Endodermal cell (in vitro differentiated cells): ENCODE measurements around the gene PTPRO. TPM values are rescaled to one million over a fixed set of nuclear protein-coding genes. Genes with fewer than 3 reads are reported as not detected.

Source experiments
- DNase-seq: peaks from one replicate; pipeline ENCODE4 v3.0.0-alpha.2; 2017
- H3K27ac ChIP-seq: 2 replicates; pipeline ENCODE4 v1.5.1; 2013; ENCODE audit warnings: mild to moderate bottlenecking, low read depth, low read length, moderate library complexity
- H3K27me3 ChIP-seq: 2 replicates; pipeline ENCODE4 v1.6.1; 2013; ENCODE audit warnings: mild to moderate bottlenecking, low read length, moderate library complexity; ENCODE audit not compliant: insufficient read depth, control insufficient read depth, poor library complexity, severe bottlenecking
- H3K36me3 ChIP-seq: 2 replicates; pipeline ENCODE4 v1.7.0; 2013; ENCODE audit warnings: mild to moderate bottlenecking, low read length, moderate library complexity; ENCODE audit not compliant: control insufficient read depth, insufficient read depth
- H3K4me1 ChIP-seq: one replicate; pipeline ENCODE4 v1.7.0; 2013; ENCODE audit warnings: low read length; ENCODE audit not compliant: control insufficient read depth, insufficient read depth
- H3K4me3 ChIP-seq: 2 replicates; pipeline ENCODE4 v1.5.1; 2013; ENCODE audit warnings: mild to moderate bottlenecking, low read length, moderate library complexity
- H3K9ac ChIP-seq: 2 replicates; pipeline ENCODE4 v1.6.1; 2013; ENCODE audit warnings: mild to moderate bottlenecking, low read length, moderate library complexity; ENCODE audit not compliant: poor library complexity, severe bottlenecking; ENCODE audit errors: extremely low read depth
- H3K9me3 ChIP-seq: 2 replicates; pipeline ENCODE4 v1.6.1; 2013; ENCODE audit warnings: mild to moderate bottlenecking, low read length, moderate library complexity; ENCODE audit not compliant: control insufficient read depth
- H3K27ac Mint-ChIP-seq: 2 replicates; pipeline ENCODE4 v1.8.0; 2020; ENCODE audit warnings: mixed read lengths
- H3K27me3 Mint-ChIP-seq: 2 replicates; pipeline ENCODE4 v1.8.0; 2021; ENCODE audit warnings: mild to moderate bottlenecking, mixed read lengths; ENCODE audit not compliant: insufficient read depth
- H3K36me3 Mint-ChIP-seq: 2 replicates; pipeline ENCODE4 v1.8.0; 2020; ENCODE audit warnings: low read depth, mixed read lengths
- H3K4me1 Mint-ChIP-seq: 2 replicates; pipeline ENCODE4 v1.8.0; 2020; ENCODE audit warnings: mixed read lengths
- H3K4me3 Mint-ChIP-seq: 2 replicates; pipeline ENCODE4 v1.8.0; 2020; ENCODE audit warnings: mild to moderate bottlenecking, moderate library complexity, mixed read lengths
- H3K9me3 Mint-ChIP-seq: 2 replicates; pipeline ENCODE4 v1.8.0; 2020; ENCODE audit warnings: mild to moderate bottlenecking, mixed read lengths
- WGBS, 2 experiments: methylation state at CpG; one replicate each; pipeline versions ENCODE4 v1.1.5 to v1.1.7; 2013; ENCODE audit warnings: missing lambda C conversion rate in 2 of 2, mixed read lengths in 1 of 2; ENCODE audit not compliant: insufficient coverage in 1 of 2, insufficient read length in 1 of 2; 5-methylcytosine and 5-hydroxymethylcytosine counted together
- total RNA-seq, 2 donors: library from RNA; stranded (reverse); fragmentation: NEBNext Ultra II Directional in 1 of 2; extraction: Animal tissue kit (Norgen Biotek cat#: 25700) in 1 of 2; gene quantifications; 2 replicates in 1 of 2; 3 replicates in 1 of 2; pipeline ENCODE4 v1.2.1, GENCODE V29; 2021
- TF ChIP-seq, protein P1 (sequence below): fragments of 200-600 bp; sonication (generic); conservative IDR thresholded peaks from 2 replicates; pipeline ENCODE4 v1.5.0; 2021; ENCODE audit warnings: antibody characterized with exemption, mild to moderate bottlenecking

PTPRO gene
- total RNA-seq, 2 donors from 2014 or later: 0.31 TPM; not detected in 1

DNA sequence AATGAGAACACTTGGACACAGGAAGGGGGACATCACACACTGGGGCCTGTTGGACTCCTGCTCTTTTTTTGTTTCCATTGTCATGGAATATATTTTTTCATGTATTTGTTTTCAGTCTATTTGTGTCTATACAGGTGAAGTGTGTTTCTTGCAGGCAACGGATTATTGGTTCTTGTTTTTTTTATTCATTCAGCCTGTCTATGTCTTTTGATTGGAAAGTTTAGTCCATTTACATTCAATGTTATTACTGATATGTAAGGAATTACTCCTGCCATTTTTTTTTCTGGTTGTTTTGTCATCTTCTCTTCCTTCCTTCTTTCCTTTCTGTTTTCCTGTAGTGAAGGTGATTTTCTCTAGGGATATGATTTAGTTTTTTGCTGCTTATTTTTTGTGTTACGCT, 18.0 kb upstream of the PTPRO start:
- H3K27ac Mint-ChIP-seq: no peak overlapping the region

DNA sequence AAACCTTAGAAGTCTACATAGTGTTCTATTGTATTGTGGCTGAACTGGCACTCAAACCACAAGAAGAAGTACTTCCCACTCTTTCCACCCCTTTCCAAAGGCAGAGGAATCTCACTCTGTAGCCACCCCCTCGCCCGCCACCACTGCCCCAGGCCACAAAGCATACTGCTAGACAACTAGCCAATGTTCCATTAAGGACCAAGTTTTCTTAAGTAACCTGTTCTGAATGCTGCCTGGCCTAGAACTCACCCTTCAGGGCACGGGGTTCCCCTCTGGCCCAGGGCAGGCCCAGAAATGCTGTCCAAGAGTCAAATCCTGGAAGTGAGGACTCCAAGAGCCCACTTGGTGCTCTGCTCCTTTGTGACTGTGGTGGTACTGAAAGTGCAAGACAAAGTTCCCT, 15.7 kb upstream of the PTPRO start:
- 40 to 81% methylated on average over 1 to 3 of the region's 3 CpGs for WGBS, 2 experiments
- H3K9me3 Mint-ChIP-seq: peaks cover 12% of the 10 kb centered on the region
- Histone ChIP-seq H3K27me3 (peaks cover 12% of the 10 kb centered on the region), H3K36me3 (no peaks in the 10 kb centered on the region), H3K9me3 (no peaks in the 10 kb centered on the region), H3K27ac (no peak overlapping the region), H3K4me1 (no peaks in the 10 kb centered on the region), H3K4me3 (no peak overlapping the region), H3K9ac (no peak overlapping the region)
- TF ChIP-seq, protein P1, sequence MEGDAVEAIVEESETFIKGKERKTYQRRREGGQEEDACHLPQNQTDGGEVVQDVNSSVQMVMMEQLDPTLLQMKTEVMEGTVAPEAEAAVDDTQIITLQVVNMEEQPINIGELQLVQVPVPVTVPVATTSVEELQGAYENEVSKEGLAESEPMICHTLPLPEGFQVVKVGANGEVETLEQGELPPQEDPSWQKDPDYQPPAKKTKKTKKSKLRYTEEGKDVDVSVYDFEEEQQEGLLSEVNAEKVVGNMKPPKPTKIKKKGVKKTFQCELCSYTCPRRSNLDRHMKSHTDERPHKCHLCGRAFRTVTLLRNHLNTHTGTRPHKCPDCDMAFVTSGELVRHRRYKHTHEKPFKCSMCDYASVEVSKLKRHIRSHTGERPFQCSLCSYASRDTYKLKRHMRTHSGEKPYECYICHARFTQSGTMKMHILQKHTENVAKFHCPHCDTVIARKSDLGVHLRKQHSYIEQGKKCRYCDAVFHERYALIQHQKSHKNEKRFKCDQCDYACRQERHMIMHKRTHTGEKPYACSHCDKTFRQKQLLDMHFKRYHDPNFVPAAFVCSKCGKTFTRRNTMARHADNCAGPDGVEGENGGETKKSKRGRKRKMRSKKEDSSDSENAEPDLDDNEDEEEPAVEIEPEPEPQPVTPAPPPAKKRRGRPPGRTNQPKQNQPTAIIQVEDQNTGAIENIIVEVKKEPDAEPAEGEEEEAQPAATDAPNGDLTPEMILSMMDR: no peak
- no peaks in the 10 kb centered on the region for H3K36me3 Mint-ChIP-seq
- H3K27me3 Mint-ChIP-seq: peaks cover 4% of the 10 kb centered on the region
- no peaks in the 10 kb centered on the region for H3K4me1 Mint-ChIP-seq
- no peak for DNase-seq
- H3K4me3 Mint-ChIP-seq: no peak overlapping the region
- no peak overlapping the region for H3K27ac Mint-ChIP-seq

More for the DNA sequence above, 18.0 kb upstream of the PTPRO start:
- DNase-seq: no peak
- Histone ChIP-seq H3K4me1 (no peaks in the 10 kb centered on the region), H3K27ac (no peak overlapping the region), H3K4me3 (no peak overlapping the region), H3K9ac (no peak overlapping the region), H3K36me3 (no peaks in the 10 kb centered on the region), H3K9me3 (no peaks in the 10 kb centered on the region), H3K27me3 (no peaks in the 10 kb centered on the region)
- TF ChIP-seq, protein P1: no peak
- Mint-ChIP-seq H3K27me3 (no peaks in the 10 kb centered on the region), H3K9me3 (peaks cover 34% of the 10 kb centered on the region), H3K4me3 (no peak overlapping the region), H3K4me1 (no peaks in the 10 kb centered on the region), H3K36me3 (no peaks in the 10 kb centered on the region)
- WGBS, 2 experiments: 93% methylated on average over 1 of the region's 2 CpGs; no CpG with 5 or more reads in 1 of the 2 experiments

GRCh38 chr12:15307079-15307478, 15.2 kb upstream of the PTPRO start:
- Histone ChIP-seq H3K36me3 (no peaks in the 10 kb centered on the region), H3K4me1 (no peaks in the 10 kb centered on the region), H3K27ac (no peak overlapping the region), H3K9ac (no peak overlapping the region), H3K9me3 (no peaks in the 10 kb centered on the region), H3K27me3 (peaks cover 14% of the 10 kb centered on the region), H3K4me3 (no peak overlapping the region)
- Mint-ChIP-seq H3K27me3 (peaks cover 4% of the 10 kb centered on the region), H3K36me3 (no peaks in the 10 kb centered on the region), H3K9me3 (peaks cover 12% of the 10 kb centered on the region), H3K4me1 (no peaks in the 10 kb centered on the region), H3K27ac (no peak overlapping the region), H3K4me3 (no peak overlapping the region)
- TF ChIP-seq, protein P1: no peak
- WGBS, 2 experiments: 82 to 100% methylated on average over 1 of the region's 1 CpG
- DNase-seq: no peak
